Neutrophil (primary cell): Measurements from ENCODE around the gene ZBTB32.

ENCODE experiments used
- H3K27ac ChIP-seq: fragments of 200-600 bp; sonication (generic); 2 replicates; pipeline ENCODE4 v1.5.1; 2016; ENCODE audit warnings: mild to moderate bottlenecking, moderate library complexity
- H3K27me3 ChIP-seq: fragments of 200-600 bp; sonication (generic); 2 replicates; pipeline ENCODE4 v1.6.0; 2016; ENCODE audit warnings: mild to moderate bottlenecking
- H3K36me3 ChIP-seq: fragments of 200-600 bp; sonication (generic); 2 replicates; pipeline ENCODE4 v1.5.1; 2017
- H3K4me1 ChIP-seq, 2 experiments: fragments of 200-600 bp in 1 of 2; sonication (generic) in 1 of 2; 1 replicate in 1 of 2; 2 replicates in 1 of 2; pipeline versions ENCODE4 v1.5.1 to v1.6.1; 2013 to 2016; ENCODE audit warnings: low read depth in 1 of 2, low read length in 1 of 2, mild to moderate bottlenecking in 1 of 2, moderate library complexity in 1 of 2; ENCODE audit not compliant: control insufficient read depth in 1 of 2, insufficient read depth in 1 of 2
- H3K4me3 ChIP-seq, 2 experiments: fragments of 200-600 bp in 1 of 2; sonication (generic) in 1 of 2; 1 replicate in 1 of 2; 2 replicates in 1 of 2; pipeline ENCODE4 v1.5.1; 2013 to 2016; ENCODE audit warnings: low read depth in 1 of 2, low read length in 1 of 2, mild to moderate bottlenecking in 1 of 2, moderate library complexity in 1 of 2
- H3K9me3 ChIP-seq: fragments of 200-600 bp; sonication (generic); 2 replicates; pipeline ENCODE4 v1.5.1; 2016
- TF ChIP-seq, protein P1 (sequence below): fragments of 200-600 bp; sonication (generic); IDR thresholded peaks from 2 replicates; pipeline ENCODE4 v1.5.1; 2016; ENCODE audit warnings: antibody characterized with exemption

Gene ZBTB32

DNA sequence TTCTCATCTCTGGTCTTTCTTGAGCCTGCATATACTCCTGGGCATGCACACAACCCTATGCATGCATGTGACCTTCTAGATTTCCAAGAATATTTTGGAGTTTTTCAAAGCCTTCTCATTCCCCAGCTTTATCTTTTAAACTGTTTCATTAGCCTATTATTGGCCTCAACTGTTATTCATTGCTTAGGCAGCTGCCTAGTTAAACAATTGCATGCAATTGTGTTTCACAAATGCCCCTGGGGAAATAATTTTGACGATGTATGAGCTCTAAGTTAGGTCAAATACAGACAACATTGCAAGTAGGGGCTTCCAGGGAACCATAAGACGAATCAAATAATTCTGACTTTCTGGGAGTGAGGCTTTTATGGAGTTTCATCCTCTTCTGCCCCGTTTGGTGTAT, 40.4 kb upstream of the ZBTB32 start:
- H3K36me3 ChIP-seq: peaks cover 30% of the 10 kb centered on the region
- TF ChIP-seq, protein P1, sequence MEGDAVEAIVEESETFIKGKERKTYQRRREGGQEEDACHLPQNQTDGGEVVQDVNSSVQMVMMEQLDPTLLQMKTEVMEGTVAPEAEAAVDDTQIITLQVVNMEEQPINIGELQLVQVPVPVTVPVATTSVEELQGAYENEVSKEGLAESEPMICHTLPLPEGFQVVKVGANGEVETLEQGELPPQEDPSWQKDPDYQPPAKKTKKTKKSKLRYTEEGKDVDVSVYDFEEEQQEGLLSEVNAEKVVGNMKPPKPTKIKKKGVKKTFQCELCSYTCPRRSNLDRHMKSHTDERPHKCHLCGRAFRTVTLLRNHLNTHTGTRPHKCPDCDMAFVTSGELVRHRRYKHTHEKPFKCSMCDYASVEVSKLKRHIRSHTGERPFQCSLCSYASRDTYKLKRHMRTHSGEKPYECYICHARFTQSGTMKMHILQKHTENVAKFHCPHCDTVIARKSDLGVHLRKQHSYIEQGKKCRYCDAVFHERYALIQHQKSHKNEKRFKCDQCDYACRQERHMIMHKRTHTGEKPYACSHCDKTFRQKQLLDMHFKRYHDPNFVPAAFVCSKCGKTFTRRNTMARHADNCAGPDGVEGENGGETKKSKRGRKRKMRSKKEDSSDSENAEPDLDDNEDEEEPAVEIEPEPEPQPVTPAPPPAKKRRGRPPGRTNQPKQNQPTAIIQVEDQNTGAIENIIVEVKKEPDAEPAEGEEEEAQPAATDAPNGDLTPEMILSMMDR: no peak

DNA sequence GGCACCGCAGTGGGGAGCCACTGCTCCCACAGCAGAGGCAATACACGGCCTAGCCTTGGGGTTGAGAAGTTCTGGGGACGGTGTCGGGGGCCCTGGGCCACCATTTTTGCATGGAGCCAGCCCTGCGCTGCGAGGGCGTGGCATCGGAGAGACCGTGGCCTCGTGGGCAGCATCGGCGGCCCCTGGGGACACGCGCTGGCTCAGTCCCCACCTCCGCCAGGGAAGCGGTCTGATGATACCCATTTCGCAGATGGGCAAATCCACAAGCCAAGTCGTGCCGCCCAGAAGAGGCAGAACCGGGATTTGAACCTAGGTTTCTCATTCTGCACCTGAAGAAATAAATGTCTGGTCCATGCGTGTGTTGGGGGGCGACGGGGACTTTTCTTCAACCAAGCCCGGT, 39.2 kb upstream of the ZBTB32 start:
- Histone ChIP-seq H3K4me3 (no peak overlapping the region), H3K27ac (no peak overlapping the region), H3K36me3 (peaks cover 18% of the 10 kb centered on the region), H3K9me3 (no peaks in the 10 kb centered on the region), H3K27me3 (peaks cover 18% of the 10 kb centered on the region), H3K4me1 (no peaks in the 10 kb centered on the region)
- TF ChIP-seq, protein P1: no peak

More for the DNA sequence above, 40.4 kb upstream of the ZBTB32 start:
- Histone ChIP-seq H3K4me3 (no peak overlapping the region), H3K27ac (no peak overlapping the region), H3K27me3 (peaks cover 9% of the 10 kb centered on the region), H3K9me3 (no peaks in the 10 kb centered on the region), H3K4me1 (no peaks in the 10 kb centered on the region)

DNA sequence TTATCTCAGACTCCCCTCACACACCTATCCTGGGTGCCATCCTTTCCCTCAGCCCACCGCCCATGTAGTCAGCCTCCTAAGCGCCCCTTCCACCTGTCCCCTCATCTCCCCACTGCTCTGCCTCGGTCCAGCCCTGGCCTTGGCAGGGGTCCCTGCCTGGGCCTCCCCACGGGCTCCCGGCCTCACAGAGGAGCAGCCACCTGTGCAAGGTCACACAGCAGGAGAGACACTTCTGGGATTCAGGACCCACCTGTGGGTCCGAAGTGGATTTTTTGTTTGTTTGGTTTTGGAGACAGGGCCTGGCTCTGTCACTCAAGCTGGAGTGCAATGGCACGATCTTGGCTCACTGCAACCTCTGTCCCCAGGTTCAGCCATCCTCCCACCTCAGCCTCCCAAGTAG, 38.8 kb upstream of the ZBTB32 start:
- H3K27me3 ChIP-seq: peaks cover 21% of the 10 kb centered on the region
- H3K9me3 ChIP-seq: no peaks in the 10 kb centered on the region
- H3K27ac ChIP-seq: no peak overlapping the region
- H3K4me3 ChIP-seq: no peak overlapping the region
- peaks cover 13% of the 10 kb centered on the region for H3K36me3 ChIP-seq
- TF ChIP-seq, protein P1: no peak
- no peaks in the 10 kb centered on the region for H3K4me1 ChIP-seq

DNA sequence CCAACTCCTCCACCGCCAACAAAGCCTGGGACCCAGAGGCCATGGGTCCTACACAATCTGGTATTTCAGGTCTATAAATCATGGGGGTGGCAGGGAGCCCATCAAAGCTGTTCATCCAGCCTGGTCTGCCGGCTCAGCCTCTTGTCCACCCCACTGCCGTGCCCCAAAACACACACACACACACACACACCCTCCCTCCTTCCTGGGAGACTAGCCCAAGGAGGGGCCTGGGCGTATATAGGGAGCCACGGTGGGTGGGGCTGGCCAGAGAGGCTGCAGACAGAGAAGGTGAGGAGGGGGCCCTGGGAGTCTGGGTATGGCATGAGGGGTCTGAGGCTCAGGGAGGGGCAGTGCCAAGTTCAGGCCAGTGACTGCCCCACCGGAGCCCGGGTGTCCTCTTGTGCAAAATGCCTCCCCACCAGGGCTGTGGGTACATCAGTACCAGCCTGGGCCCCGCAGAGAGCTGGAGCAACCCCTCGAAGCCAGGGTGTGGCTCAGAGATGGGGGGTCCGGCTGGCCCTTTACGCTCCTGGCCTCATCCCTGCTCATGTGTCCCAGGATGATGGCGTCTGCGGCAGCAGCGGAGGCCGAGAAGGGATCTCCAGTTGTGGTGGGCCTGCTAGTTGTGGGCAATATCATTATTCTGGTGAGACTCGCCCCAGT, 38.0 kb upstream of the ZBTB32 start, which contains the start of gene UPK1A:
UPK1A (plus strand) TSS at position 267 of the 663 bp plus-strand sequence; CDS start at position 563, 296 bp downstream.
- Histone ChIP-seq H3K4me3 (no peak within 1 kb of the TSS), H3K27me3 (peaks cover 29% of the 10 kb centered on the region), H3K9me3 (no peaks in the 10 kb centered on the region), H3K36me3 (peaks cover 8% of the 10 kb centered on the region), H3K4me1 (no peaks in the 10 kb centered on the region), H3K27ac (no peak within 1 kb of the TSS)
- TF ChIP-seq, protein P1: no peak

DNA sequence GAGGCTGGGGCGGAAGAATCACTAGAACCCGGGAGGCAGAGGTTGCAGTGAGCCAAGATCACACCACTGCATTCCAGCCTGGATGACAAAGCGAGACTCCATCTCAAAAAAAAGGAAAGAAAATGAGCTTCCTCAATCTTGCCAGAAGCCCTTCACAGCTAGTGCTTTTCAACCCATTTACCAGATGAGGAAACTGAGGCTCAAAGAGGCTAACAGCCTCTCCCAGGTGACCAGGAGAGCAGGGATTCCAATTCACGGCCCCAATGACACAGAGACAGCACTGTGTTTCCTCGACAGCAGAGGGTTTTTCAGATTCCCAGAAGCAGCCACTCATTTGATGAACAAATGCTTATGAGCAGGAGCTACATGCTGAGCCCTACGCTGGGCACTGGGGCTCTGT, 34.8 kb upstream of the ZBTB32 start:
- Histone ChIP-seq H3K9me3 (no peaks in the 10 kb centered on the region), H3K27me3 (peaks cover 61% of the 10 kb centered on the region), H3K27ac (no peak overlapping the region), H3K4me3 (no peak overlapping the region), H3K4me1 (no peaks in the 10 kb centered on the region), H3K36me3 (peaks cover 7% of the 10 kb centered on the region)
- TF ChIP-seq, protein P1: no peak
